Measurements from ENCODE around the gene ANAPC13. TPM values are rescaled to one million over a fixed set of nuclear protein-coding genes. Genes with fewer than 3 reads are reported as not detected.

Gene ANAPC13
- total and polyA plus RNA-seq, 2 of the 13 experiments (the other 11 are each of a cell fraction or from before 2014, with no cell fraction given), result 48.7 to 69.1 TPM

DNA sequence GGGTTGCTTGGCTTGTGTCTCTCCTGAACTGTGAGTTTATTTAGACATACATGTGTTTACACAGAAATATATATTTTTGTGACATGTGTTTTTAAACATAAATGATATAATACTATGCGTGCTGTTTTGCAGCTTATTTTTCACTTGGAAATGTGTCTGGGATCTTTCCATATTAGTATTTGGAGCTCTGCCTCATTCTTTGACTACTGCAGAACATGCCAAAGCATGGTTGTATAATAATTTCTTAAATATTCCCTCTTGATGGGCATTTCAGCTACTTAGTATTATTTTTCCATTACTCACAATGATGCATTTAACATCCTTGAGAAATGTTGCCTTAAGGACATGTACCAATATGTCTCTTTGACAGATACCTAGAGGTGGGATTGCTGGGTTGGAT is 19.5 kb downstream of the ANAPC13 start (continued):
- TF ChIP-seq, protein P1, sequence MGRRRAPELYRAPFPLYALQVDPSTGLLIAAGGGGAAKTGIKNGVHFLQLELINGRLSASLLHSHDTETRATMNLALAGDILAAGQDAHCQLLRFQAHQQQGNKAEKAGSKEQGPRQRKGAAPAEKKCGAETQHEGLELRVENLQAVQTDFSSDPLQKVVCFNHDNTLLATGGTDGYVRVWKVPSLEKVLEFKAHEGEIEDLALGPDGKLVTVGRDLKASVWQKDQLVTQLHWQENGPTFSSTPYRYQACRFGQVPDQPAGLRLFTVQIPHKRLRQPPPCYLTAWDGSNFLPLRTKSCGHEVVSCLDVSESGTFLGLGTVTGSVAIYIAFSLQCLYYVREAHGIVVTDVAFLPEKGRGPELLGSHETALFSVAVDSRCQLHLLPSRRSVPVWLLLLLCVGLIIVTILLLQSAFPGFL (CRISPR knock-in tag; IDR thresholded peaks at IDR 0.05), result no peak
- TF ChIP-seq, protein P2, sequence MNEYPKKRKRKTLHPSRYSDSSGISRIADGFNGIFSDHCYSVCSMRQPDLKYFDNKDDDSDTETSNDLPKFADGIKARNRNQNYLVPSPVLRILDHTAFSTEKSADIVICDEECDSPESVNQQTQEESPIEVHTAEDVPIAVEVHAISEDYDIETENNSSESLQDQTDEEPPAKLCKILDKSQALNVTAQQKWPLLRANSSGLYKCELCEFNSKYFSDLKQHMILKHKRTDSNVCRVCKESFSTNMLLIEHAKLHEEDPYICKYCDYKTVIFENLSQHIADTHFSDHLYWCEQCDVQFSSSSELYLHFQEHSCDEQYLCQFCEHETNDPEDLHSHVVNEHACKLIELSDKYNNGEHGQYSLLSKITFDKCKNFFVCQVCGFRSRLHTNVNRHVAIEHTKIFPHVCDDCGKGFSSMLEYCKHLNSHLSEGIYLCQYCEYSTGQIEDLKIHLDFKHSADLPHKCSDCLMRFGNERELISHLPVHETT (CRISPR knock-in tag; conservative IDR thresholded peaks at IDR 0.05), result no peak
- TF ChIP-seq ZBTB7B (CRISPR knock-in tag; IDR thresholded peaks at IDR 0.05), result no peak
- no peak for TF ChIP-seq ZEB1 (IDR thresholded peaks at IDR 0.05; ENCODE audit: insufficient replicate concordance, low read depth)
- no peak for TF ChIP-seq ZNF781 (CRISPR knock-in tag; IDR thresholded peaks at IDR 0.05; ENCODE audit: borderline replicate concordance, not compliant biosample characterization)
- TF ChIP-seq MLLT10 (CRISPR knock-in tag; IDR thresholded peaks at IDR 0.05), result no peak

DNA sequence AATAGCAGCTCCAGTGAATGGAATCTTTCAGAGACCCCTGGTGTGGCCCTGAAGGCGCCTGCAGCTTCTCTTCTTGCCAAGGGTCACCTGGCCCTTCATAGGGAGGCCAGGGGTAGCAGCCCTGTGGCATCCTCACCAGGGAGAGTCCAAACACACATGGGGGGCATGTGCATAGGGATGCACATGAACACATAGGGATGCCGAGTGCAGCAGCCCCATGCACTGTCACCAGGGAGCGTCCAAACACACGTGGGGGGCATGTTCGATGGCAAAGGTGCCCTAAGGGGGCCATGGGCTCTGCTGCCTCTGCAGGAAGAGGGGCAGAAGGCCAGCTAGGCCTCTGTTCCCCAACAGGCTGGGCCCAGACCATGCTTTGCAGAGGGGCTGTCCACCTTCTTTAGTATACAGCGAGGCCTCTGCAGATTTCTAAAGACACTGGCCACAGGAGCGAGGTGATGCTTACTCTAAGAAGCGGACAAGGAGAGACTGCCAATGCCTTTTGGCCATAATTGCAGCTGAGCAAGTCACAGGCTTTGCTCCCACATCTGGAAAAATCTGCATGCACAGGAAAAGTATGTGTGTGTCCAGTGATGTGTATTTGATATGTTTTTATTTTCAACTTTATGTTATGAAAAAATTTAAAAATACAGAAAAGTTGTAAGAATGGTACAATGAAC is 21.0 kb downstream of the ANAPC13 start:
- Histone ChIP-seq H3K9ac (ENCODE audit: insufficient read depth, low read depth, low read length) (no peak overlapping the region), H3K4me3 (replicated peaks in 1 of 3; ENCODE audit: insufficient read depth in 1 of 3, low read depth in 2 of 3, low read length in 3 of 3) (no peak overlapping the region), H4K20me1 (ENCODE audit: insufficient read depth, low read length) (no peaks in the 10 kb centered on the region), H3K4me2 (ENCODE audit: low read depth, low read length) (no peak overlapping the region), H2AFZ (ENCODE audit: low read length) (no peak overlapping the region), H3K9me3 (ENCODE audit: low read length) (no peaks in the 10 kb centered on the region), H3K4me1 (ENCODE audit: insufficient read depth, low read length) (no peaks in the 10 kb centered on the region), H3K79me2 (ENCODE audit: insufficient read depth, low read length) (no peaks in the 10 kb centered on the region), H3K36me3 (replicated peaks in 1 of 2; ENCODE audit: control insufficient read depth in 1 of 2, insufficient read depth in 2 of 2, low read length in 2 of 2) (no peaks in the 10 kb centered on the region), H3K27me3 (ENCODE audit: control insufficient read depth in 1 of 2, insufficient read depth in 2 of 2, low read length in 2 of 2) (peaks cover 0 to 11% of the 10 kb centered on the region in 2 experiments; a peak in 1 of 5 replicates), H3K27ac (ENCODE audit: extremely low read length, insufficient read depth, low read length) (no peak overlapping the region)
- FAIRE-seq (no peak), DNase-seq (ENCODE audit: low spot score) (no peak), ATAC-seq (no peak)
- in situ Hi-C loops (cut with HindIII; ENCODE audit: extremely low pct_ligation_motif_present, low pct_unique_long_range_greater_than_20kb), result no loop called here
- ChIA-PET POLR2A (no interaction called here), CTCF (ENCODE audit: low intra/inter-chr PET ratio, low total read pairs) (no interaction called here)
- TF ChIP-seq, protein P3, sequence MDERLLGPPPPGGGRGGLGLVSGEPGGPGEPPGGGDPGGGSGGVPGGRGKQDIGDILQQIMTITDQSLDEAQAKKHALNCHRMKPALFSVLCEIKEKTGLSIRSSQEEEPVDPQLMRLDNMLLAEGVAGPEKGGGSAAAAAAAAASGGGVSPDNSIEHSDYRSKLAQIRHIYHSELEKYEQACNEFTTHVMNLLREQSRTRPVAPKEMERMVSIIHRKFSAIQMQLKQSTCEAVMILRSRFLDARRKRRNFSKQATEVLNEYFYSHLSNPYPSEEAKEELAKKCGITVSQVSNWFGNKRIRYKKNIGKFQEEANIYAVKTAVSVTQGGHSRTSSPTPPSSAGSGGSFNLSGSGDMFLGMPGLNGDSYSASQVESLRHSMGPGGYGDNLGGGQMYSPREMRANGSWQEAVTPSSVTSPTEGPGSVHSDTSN (CRISPR knock-in tag; IDR thresholded peaks at IDR 0.05), result no peak
- TF ChIP-seq U2AF1 (optimal IDR thresholded peaks at IDR 0.05; ENCODE audit: low read depth, low read length) (no peak), HNRNPLL (IDR thresholded peaks at IDR 0.05; ENCODE audit: low read depth, low read length, poor library complexity, severe bottlenecking) (no peak), ZSCAN20 (CRISPR knock-in tag; IDR thresholded peaks at IDR 0.05; ENCODE audit: borderline replicate concordance) (no peak), ZFX (CRISPR knock-in tag; IDR thresholded peaks at IDR 0.05; ENCODE audit: low read depth) (no peak), ZBTB21 (CRISPR knock-in tag; IDR thresholded peaks at IDR 0.05) (no peak), RBM39 (IDR thresholded peaks at IDR 0.05; ENCODE audit: low read depth, low read length, poor library complexity, severe bottlenecking) (no peak), DNMT1 (CRISPR knock-in tag; IDR thresholded peaks at IDR 0.05) (no peak)
- TF ChIP-seq, protein P4, sequence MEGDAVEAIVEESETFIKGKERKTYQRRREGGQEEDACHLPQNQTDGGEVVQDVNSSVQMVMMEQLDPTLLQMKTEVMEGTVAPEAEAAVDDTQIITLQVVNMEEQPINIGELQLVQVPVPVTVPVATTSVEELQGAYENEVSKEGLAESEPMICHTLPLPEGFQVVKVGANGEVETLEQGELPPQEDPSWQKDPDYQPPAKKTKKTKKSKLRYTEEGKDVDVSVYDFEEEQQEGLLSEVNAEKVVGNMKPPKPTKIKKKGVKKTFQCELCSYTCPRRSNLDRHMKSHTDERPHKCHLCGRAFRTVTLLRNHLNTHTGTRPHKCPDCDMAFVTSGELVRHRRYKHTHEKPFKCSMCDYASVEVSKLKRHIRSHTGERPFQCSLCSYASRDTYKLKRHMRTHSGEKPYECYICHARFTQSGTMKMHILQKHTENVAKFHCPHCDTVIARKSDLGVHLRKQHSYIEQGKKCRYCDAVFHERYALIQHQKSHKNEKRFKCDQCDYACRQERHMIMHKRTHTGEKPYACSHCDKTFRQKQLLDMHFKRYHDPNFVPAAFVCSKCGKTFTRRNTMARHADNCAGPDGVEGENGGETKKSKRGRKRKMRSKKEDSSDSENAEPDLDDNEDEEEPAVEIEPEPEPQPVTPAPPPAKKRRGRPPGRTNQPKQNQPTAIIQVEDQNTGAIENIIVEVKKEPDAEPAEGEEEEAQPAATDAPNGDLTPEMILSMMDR (CRISPR knock-in tag; IDR thresholded peaks at IDR 0.05), result no peak
- intact Hi-C loops (cut with micrococcal nuclease; ENCODE audit: unreplicated experiment), result no loop called here
- no TSS peak for BruUV-seq (replicated peaks)
- WGBS (ENCODE audit: low lambda C conversion rate), result 49% methylated on average over 4 of the region's 8 CpGs

Measured in HepG2 (cell line).